Lung (tissue), 12 donors: Measurements from ENCODE around the gene PIH1D1. TPM values are rescaled to one million over a fixed set of nuclear protein-coding genes. Genes with fewer than 3 reads are reported as not detected.
A peak's percentile ranks its signal among the peaks of the same experiment; 100 is the strongest.
"Not testable (repeated sequence)": the region's sequence is repeated elsewhere in the genome, so short reads cannot be mapped to it uniquely, and the experiment has no call there.

Experiments used
- ATAC-seq: fragments of 200-7000 bp; cut with Tn5 transposase; one replicate; pipeline ENCODE4 v1.9.1; 2020; ENCODE audit warnings: moderate number of reproducible peaks; ENCODE audit not compliant: insufficient read depth, low FRiP score
- DNase-seq, 3 donors: peaks; one replicate each; pipeline ENCODE4 v3.0.0-alpha.2; 2013 to 2017
- H3K27ac ChIP-seq, 2 donors: one replicate each; pipeline ENCODE4 v1.5.1; 2013; ENCODE audit warnings: mild to moderate bottlenecking in 2 of 2, moderate library complexity in 2 of 2, control low read depth in 1 of 2, inconsistent platforms in 1 of 2, low read depth in 1 of 2, low read length in 1 of 2
- H3K27me3 ChIP-seq, 3 donors: one replicate each; pipeline ENCODE4 v1.5.1; 2013; ENCODE audit warnings: low read length in 2 of 3; ENCODE audit not compliant: control insufficient read depth in 3 of 3, insufficient read depth in 3 of 3
- H3K36me3 ChIP-seq, 4 donors: one replicate each; pipeline ENCODE4 v1.5.1; 2013; ENCODE audit warnings: low read length in 4 of 4, mild to moderate bottlenecking in 1 of 4, moderate library complexity in 1 of 4; ENCODE audit not compliant: control insufficient read depth in 4 of 4, insufficient read depth in 4 of 4
- H3K4me1 ChIP-seq, 5 donors: one replicate each; pipeline ENCODE4 v1.5.1; 2013; ENCODE audit warnings: low read length in 5 of 5, mild to moderate bottlenecking in 2 of 5, moderate library complexity in 1 of 5; ENCODE audit not compliant: control insufficient read depth in 5 of 5, insufficient read depth in 5 of 5
- H3K4me3 ChIP-seq: one replicate; pipeline ENCODE4 v1.5.1; 2013; ENCODE audit warnings: mild to moderate bottlenecking, control low read depth, moderate library complexity
- H3K9ac ChIP-seq, 2 donors: one replicate each; pipeline ENCODE4 v1.5.1; 2013; ENCODE audit warnings: low read length in 2 of 2, control low read depth in 1 of 2; ENCODE audit not compliant: insufficient read depth in 1 of 2
- H3K9me3 ChIP-seq, 4 donors: one replicate each; pipeline ENCODE4 v1.5.1; 2013; ENCODE audit warnings: low read length in 3 of 4, mild to moderate bottlenecking in 1 of 4, moderate library complexity in 1 of 4; ENCODE audit not compliant: control insufficient read depth in 4 of 4, insufficient read depth in 3 of 4
- WGBS, 2 donors: extraction: QIAGEN DNeasy Blood & Tissue Kit; methylation state at CpG; one replicate each; pipeline ENCODE4 v1.1.7; 2013; 5-methylcytosine and 5-hydroxymethylcytosine counted together
- polyA plus RNA-seq, 2 donors: library from polyadenylated mRNA; stranded (reverse); fragments of 200-250 nt; gene quantifications; one replicate each; pipeline ENCODE4 v1.2.1, GENCODE V29; 2013
- total RNA-seq, 2 donors: library from RNA; depleted of rRNA in 1 of 2; stranded (reverse); fragments of >200 nt in 1 of 2; gene quantifications; one replicate each; pipeline ENCODE4 v1.2.1, GENCODE V29; 2014 to 2021
- TF ChIP-seq, protein P1 (sequence below): IDR thresholded peaks from 2 replicates; pipeline ENCODE4 v1.5.1; 2012; ENCODE audit warnings: mild to moderate bottlenecking; ENCODE audit errors: control extremely low read depth, extremely low read depth
- donor health status: control.
- donor health status: control.
- donor health status: Bipolar disorder and iron deficiency.
- donor health status: healthy.
- donor health status: DM: yes; HTN: yes; CAD: no.

PIH1D1 gene
- total and polyA plus RNA-seq, 4 donors: 63.7 to 66.6 (median 65.8) TPM

GRCh38 chr19:49473868-49474541 lies 22.4 kb upstream of the PIH1D1 start, which contains the start of gene FLT3LG:
TSS of gene FLT3LG (plus strand) at chr19:49474215. CDS start at chr19:49474640, 425 bp downstream.
- peak within 1 kb of the TSS; percentile 41 to 84 for H3K27ac ChIP-seq
- DNase-seq (peak; percentile 82 to 85 (median 82)), ATAC-seq (peak; percentile 82)
- H3K4me3 ChIP-seq: peak within 1 kb of the TSS; percentile 43
- WGBS, 2 donors: 1% methylated on average over 33 of the region's 33 CpGs
- H3K9ac ChIP-seq: peak within 1 kb of the TSS; percentile 63 to 70
- TF ChIP-seq, protein P1, sequence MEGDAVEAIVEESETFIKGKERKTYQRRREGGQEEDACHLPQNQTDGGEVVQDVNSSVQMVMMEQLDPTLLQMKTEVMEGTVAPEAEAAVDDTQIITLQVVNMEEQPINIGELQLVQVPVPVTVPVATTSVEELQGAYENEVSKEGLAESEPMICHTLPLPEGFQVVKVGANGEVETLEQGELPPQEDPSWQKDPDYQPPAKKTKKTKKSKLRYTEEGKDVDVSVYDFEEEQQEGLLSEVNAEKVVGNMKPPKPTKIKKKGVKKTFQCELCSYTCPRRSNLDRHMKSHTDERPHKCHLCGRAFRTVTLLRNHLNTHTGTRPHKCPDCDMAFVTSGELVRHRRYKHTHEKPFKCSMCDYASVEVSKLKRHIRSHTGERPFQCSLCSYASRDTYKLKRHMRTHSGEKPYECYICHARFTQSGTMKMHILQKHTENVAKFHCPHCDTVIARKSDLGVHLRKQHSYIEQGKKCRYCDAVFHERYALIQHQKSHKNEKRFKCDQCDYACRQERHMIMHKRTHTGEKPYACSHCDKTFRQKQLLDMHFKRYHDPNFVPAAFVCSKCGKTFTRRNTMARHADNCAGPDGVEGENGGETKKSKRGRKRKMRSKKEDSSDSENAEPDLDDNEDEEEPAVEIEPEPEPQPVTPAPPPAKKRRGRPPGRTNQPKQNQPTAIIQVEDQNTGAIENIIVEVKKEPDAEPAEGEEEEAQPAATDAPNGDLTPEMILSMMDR: peak; percentile 97
- peaks cover 0 to 11% (median 4%) of the 10 kb centered on the region in 5 donors for H3K4me1 ChIP-seq
- H3K9me3 ChIP-seq: no peaks in the 10 kb centered on the region
- H3K27me3 ChIP-seq: peaks cover 0 to 3% (median 0%) of the 10 kb centered on the region in 3 donors
- peaks cover 0 to 8% (median 0%) of the 10 kb centered on the region in 4 donors for H3K36me3 ChIP-seq

DNA sequence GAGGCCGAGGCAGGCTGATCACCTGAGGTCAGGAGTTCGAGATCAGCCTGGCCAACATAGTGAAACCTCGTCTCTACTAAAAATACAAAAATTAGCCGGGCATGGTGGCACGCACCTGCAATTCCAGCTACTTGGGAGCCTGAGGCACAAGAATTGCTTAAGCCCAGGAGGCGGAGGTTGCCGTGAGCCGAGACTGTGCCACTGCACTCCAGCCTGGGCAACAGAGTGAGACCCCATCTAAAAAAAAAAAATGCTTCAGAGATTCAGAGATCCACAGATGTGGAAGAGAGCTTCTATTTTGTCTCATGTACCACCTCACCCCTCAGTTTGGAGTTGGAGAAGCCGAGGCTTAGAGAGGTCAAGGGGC lies 21.9 kb upstream of the PIH1D1 start:
- H3K27ac ChIP-seq: peak overlapping the region in 1 of 2 donors; percentile 84
- not testable (repeated sequence) for DNase-seq, H3K27me3 ChIP-seq, ATAC-seq, H3K36me3 ChIP-seq, H3K9me3 ChIP-seq
- 70 to 75% methylated on average over 9 of the region's 9 CpGs for WGBS, 2 donors
- peak overlapping the region in 1 of 2 donors; percentile 70 for H3K9ac ChIP-seq
- H3K4me1 ChIP-seq: peaks cover 0 to 11% (median 4%) of the 10 kb centered on the region in 5 donors
- peak overlapping the region; percentile 43 for H3K4me3 ChIP-seq

GRCh38 chr19:49472936-49473335 lies 21.3 kb upstream of the PIH1D1 start:
- Histone ChIP-seq H3K27ac (no peak overlapping the region), H3K9ac (no peak overlapping the region), H3K9me3 (no peaks in the 10 kb centered on the region), H3K4me1 (peaks cover 0 to 11% (median 4%) of the 10 kb centered on the region in 5 donors), H3K4me3 (no peak overlapping the region), H3K27me3 (peaks cover 0 to 3% (median 0%) of the 10 kb centered on the region in 3 donors), H3K36me3 (peaks cover 0 to 11% (median 0%) of the 10 kb centered on the region in 4 donors)
- no peak for DNase-seq
- TF ChIP-seq, protein P1: no peak
- WGBS, 2 donors: 64 to 65% methylated on average over 9 of the region's 9 CpGs
- ATAC-seq: no peak

GRCh38 chr19:49470615-49470978 lies 19.0 kb upstream of the PIH1D1 start:
- no peak overlapping the region for H3K4me3 ChIP-seq
- ATAC-seq (no peak), DNase-seq (no peak)
- TF ChIP-seq, protein P1: no peak
- no peak overlapping the region for H3K9ac ChIP-seq
- WGBS, 2 donors: 58 to 74% methylated on average over 8 of the region's 8 CpGs
- H3K9me3 ChIP-seq: no peaks in the 10 kb centered on the region
- peaks cover 0 to 11% (median 4%) of the 10 kb centered on the region in 5 donors for H3K4me1 ChIP-seq
- no peak overlapping the region for H3K27ac ChIP-seq
- H3K36me3 ChIP-seq: peaks cover 0 to 21% (median 0%) of the 10 kb centered on the region in 4 donors
- peaks cover 0 to 3% (median 0%) of the 10 kb centered on the region in 3 donors for H3K27me3 ChIP-seq
